ENCODE results near the gene ATP8A1.
A peak's percentile ranks its signal among the peaks of the same experiment; 100 is the strongest.

The ATP8A1 gene

GRCh38 chr4:42515156-42515884 lies 141.6 kb downstream of the ATP8A1 start:
- no peaks in the 10 kb centered on the region for H3K4me1 ChIP-seq
- H3K4me3 ChIP-seq: no peak overlapping the region
- H3K27me3 ChIP-seq (ENCODE audit: low read depth): no peaks in the 10 kb centered on the region
- H3K36me3 ChIP-seq (replicated peaks): no peaks in the 10 kb centered on the region
- H3K9me3 ChIP-seq: no peaks in the 10 kb centered on the region
- in situ Hi-C loops (cut with MboI; ENCODE audit: low sequenced_read_pairs): loop anchor here (10.0 to 25.0 kb wide), 2 partner anchors 111 to 828 kb away; no protein-coding TSS in a partner anchor
- no peak for DNase-seq (ENCODE audit: low spot score in 2 of 2)

GRCh38 chr4:42513748-42514492 lies 143.0 kb downstream of the ATP8A1 start:
- in situ Hi-C loops (cut with MboI; ENCODE audit: low sequenced_read_pairs): loop anchor here (10.0 to 25.0 kb wide), 2 partner anchors 109 to 827 kb away; no protein-coding TSS in a partner anchor
- H3K4me3 ChIP-seq: no peak overlapping the region
- no peaks in the 10 kb centered on the region for H3K9me3 ChIP-seq
- no peaks in the 10 kb centered on the region for H3K4me1 ChIP-seq
- no peaks in the 10 kb centered on the region for H3K27me3 ChIP-seq (ENCODE audit: low read depth)
- H3K36me3 ChIP-seq (replicated peaks): no peaks in the 10 kb centered on the region
- no peak for DNase-seq (ENCODE audit: low spot score in 2 of 2)

DNA sequence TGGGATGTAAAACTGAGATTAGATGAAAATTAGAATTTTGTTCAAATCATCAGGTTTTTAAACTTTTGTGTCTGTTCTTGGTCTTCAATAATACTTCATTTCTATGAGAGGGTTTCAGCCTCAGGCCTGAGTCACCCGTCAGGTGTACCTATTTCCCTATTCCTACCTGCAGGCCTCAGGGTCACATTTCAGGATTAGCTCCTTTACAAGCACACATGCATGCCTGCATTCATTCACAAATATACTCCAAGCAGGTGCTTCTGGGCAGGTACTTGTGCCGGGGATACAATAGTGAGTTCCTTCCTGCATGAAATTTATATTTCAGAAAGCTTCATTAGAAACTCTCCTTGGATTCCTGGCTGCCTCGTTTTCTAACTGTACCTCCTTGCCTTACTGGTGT lies 144.7 kb downstream of the ATP8A1 start:
- in situ Hi-C loops (cut with MboI; ENCODE audit: low sequenced_read_pairs): loop anchor here (10.0 to 25.0 kb wide), 2 partner anchors 107 to 825 kb away; no protein-coding TSS in a partner anchor

DNA sequence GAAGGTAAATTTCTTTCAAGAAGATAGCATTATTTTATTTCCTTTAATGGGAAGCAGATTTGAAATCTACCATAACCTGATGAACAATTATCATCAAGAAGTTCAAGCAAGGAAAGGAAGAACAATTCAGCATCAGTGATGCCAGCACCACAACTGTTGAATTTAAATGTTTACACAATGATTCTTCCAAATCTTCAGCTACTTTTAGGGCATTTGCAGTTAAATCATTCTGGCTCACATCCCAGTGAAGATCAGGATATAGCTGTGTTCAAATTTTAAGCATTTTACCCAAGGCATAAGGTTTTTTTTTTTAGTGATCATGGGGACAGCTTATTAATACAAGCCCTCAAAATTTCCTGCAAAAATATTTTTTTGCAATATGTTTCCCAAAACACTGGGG lies 146.7 kb downstream of the ATP8A1 start:
- DNase-seq (ENCODE audit: low spot score in 2 of 2): no peak
- Histone ChIP-seq H3K4me1 (no peaks in the 10 kb centered on the region), H3K27me3 (ENCODE audit: low read depth) (no peaks in the 10 kb centered on the region), H3K36me3 (replicated peaks) (0 out of 2 replicates have a peak, but pooled peaks cover 2% of the 10 kb centered on the region), H3K4me3 (no peak overlapping the region), H3K9me3 (no peaks in the 10 kb centered on the region)
- in situ Hi-C loops (cut with MboI; ENCODE audit: low sequenced_read_pairs): loop anchor here (10.0 to 25.0 kb wide), 2 partner anchors 105 to 823 kb away; no protein-coding TSS in a partner anchor

More for the DNA sequence above, 144.7 kb downstream of the ATP8A1 start:
- no peaks in the 10 kb centered on the region for H3K27me3 ChIP-seq (ENCODE audit: low read depth)
- H3K4me3 ChIP-seq: no peak overlapping the region
- no peaks in the 10 kb centered on the region for H3K4me1 ChIP-seq
- no peaks in the 10 kb centered on the region for H3K36me3 ChIP-seq (replicated peaks)
- no peak for DNase-seq (ENCODE audit: low spot score in 2 of 2)
- H3K9me3 ChIP-seq: no peaks in the 10 kb centered on the region

- no peaks in the 10 kb centered on the region for H3K9me3 ChIP-seq
- H3K4me3 ChIP-seq: no peak overlapping the region
- in situ Hi-C loops (cut with MboI; ENCODE audit: low sequenced_read_pairs): loop anchor here (25.0 kb wide), 1 partner anchor 815 kb away; no protein-coding TSS in a partner anchor
- 0 out of 2 replicates have a peak, but pooled peaks cover under 1% of the 10 kb centered on the region for H3K36me3 ChIP-seq (replicated peaks)
- H3K27me3 ChIP-seq (ENCODE audit: low read depth): no peaks in the 10 kb centered on the region
- DNase-seq (ENCODE audit: low spot score in 2 of 2): no peak
- no peaks in the 10 kb centered on the region; the same call in 1 of the 2 replicates for H3K4me1 ChIP-seq
Measured at GRCh38 chr4:42501624-42502401, 155.1 kb downstream of the ATP8A1 start.

DNA sequence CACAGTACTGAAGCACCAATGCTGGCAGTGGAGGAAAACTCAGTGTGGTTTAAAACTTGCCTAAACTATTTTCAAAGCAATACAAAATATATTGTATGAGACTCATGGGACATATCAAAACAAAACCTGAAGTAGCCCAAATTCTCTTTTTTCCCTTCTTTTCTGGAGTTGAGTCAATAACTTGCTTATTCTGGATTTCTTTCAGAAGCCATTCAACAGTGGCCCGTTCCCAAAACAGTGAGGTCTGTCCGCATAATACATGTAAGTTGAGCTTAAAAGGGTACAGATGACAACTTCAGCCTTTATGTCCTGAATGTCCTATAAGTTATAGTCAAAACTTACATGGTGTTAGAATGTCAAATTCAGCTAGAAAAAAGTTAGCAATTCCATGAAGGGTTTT lies 158.9 kb downstream of the ATP8A1 start:
- H3K4me1 ChIP-seq: no peaks in the 10 kb centered on the region; the same call in 1 of the 2 replicates
- H3K4me3 ChIP-seq: no peak overlapping the region
- in situ Hi-C loops (cut with MboI; ENCODE audit: low sequenced_read_pairs): no loop called here
- H3K36me3 ChIP-seq (replicated peaks): no peaks in the 10 kb centered on the region
- no peaks in the 10 kb centered on the region for H3K9me3 ChIP-seq
- DNase-seq (ENCODE audit: low spot score in 2 of 2): no peak
- H3K27me3 ChIP-seq (ENCODE audit: low read depth): no peaks in the 10 kb centered on the region

DNA sequence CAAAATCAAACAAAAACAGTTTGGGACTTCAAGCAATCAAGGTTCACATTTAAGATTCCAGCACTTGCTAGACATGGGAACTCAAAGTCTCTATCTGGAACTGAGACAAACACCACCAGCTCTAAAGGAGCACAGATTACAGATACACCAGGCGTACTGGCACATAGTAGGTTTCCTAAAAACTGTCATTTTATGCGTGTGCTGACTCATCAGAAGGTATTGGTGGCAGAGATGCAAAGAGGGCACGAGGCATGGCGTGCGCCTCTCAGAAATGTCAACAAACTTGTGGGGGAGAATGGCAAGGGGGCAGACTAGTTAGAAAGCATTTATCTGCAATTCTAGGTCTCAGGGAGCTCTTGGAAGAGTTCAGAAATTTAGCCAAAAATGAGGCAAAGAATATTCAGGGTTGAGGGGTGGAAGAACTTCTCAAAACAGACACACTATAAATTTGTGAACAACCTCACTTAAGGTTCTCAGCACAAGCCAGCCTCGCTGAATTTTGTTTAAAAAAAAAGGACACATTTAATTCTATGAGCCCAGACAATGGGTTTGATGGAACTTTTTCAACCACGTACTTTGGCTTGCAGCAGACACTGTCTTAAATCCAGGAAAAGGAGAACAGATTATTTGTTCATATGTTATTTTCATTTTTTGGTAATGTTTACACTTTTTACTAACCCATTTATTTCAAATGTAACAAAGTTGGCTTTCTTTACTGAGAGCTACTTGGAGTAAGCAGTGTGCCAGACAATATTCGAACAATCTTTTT lies 159.6 kb downstream of the ATP8A1 start:
- no peak for DNase-seq (ENCODE audit: low spot score in 2 of 2)
- in situ Hi-C loops (cut with MboI; ENCODE audit: low sequenced_read_pairs): no loop called here

DNA sequence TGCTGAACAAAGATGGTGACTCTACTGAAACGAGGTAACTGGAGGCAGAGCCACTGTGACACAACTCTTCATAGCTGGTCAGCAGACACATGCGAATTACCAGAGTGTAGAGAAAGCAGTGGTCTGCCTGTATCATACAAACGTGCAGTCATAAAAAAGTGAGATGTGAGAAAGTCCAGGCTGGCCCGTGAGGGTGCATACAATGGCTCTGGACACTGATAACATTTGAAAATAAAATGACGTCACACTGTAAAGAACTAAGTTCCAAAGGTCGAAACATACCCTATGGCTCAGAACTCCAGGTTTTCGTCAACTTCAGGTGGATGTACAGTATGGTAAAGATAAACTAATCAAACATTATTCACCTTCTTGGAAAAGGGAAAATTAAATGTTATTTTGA lies 163.9 kb downstream of the ATP8A1 start:
- Histone ChIP-seq H3K27me3 (ENCODE audit: low read depth) (no peaks in the 10 kb centered on the region), H3K4me1 (no peaks in the 10 kb centered on the region), H3K4me3 (no peak overlapping the region), H3K9me3 (no peaks in the 10 kb centered on the region), H3K36me3 (replicated peaks) (no peaks in the 10 kb centered on the region)
- DNase-seq (ENCODE audit: low spot score in 2 of 2): no peak
- in situ Hi-C loops (cut with MboI; ENCODE audit: low sequenced_read_pairs): no loop called here

More for the DNA sequence above, 159.6 kb downstream of the ATP8A1 start:
- Histone ChIP-seq H3K27me3 (ENCODE audit: low read depth) (no peaks in the 10 kb centered on the region), H3K4me1 (no peaks in the 10 kb centered on the region; the same call in 1 of the 2 replicates), H3K4me3 (no peak overlapping the region), H3K9me3 (no peaks in the 10 kb centered on the region), H3K36me3 (replicated peaks) (no peaks in the 10 kb centered on the region)

DNA sequence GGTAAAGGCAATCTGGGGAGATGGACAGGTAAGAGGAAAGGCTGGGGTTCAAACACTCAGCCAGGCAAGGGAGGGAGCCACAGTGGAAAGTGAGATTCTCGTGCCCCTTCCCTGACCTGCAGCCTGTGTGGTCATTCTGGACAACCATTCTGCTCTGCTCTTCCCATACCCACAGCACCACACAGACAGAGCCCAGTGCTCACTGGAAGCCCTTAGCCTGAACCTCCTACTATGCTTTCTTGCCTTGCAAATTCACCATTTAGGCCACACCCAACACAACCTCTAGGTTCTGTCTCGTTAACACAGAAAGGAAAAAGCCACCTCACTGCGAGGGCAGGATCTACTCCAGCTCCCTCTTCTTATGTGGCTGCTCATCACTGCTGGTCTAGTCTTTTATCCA lies 166.9 kb downstream of the ATP8A1 start:
- no peak for DNase-seq (ENCODE audit: low spot score in 2 of 2)
- Histone ChIP-seq H3K36me3 (replicated peaks) (no peaks in the 10 kb centered on the region), H3K27me3 (ENCODE audit: low read depth) (no peaks in the 10 kb centered on the region), H3K4me1 (peaks cover 24% of the 10 kb centered on the region), H3K9me3 (no peaks in the 10 kb centered on the region), H3K4me3 (no peak overlapping the region)
- in situ Hi-C loops (cut with MboI; ENCODE audit: low sequenced_read_pairs): no loop called here

DNA sequence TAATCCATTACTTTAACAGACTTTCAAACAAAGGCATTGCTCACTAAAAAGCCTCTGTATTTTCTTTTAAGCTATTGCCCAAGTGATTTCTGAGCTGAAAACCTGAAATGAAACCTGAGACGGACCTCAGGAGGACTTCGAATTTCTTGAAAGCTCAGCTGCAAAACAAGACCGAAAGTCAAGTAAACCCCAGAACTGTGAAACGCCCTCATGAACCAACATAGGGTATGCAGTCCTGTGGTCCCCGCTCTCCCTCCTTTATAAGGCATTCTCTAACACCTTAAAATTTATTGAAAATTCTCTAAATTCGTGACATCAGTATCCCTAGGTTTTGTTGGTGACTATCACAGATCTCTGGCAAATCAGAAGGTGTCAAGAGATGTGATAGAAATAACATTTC lies 167.8 kb downstream of the ATP8A1 start:
- no peaks in the 10 kb centered on the region for H3K27me3 ChIP-seq (ENCODE audit: low read depth)
- no peak for DNase-seq (ENCODE audit: low spot score in 2 of 2)
- H3K4me1 ChIP-seq: peaks cover 32% of the 10 kb centered on the region
- no peaks in the 10 kb centered on the region for H3K9me3 ChIP-seq
- in situ Hi-C loops (cut with MboI; ENCODE audit: low sequenced_read_pairs): no loop called here
- H3K36me3 ChIP-seq (replicated peaks): no peaks in the 10 kb centered on the region
- H3K4me3 ChIP-seq: no peak overlapping the region

- no peaks in the 10 kb centered on the region for H3K9me3 ChIP-seq
- H3K4me3 ChIP-seq: no peak overlapping the region
- peaks cover 37% of the 10 kb centered on the region for H3K4me1 ChIP-seq
Measured at GRCh38 chr4:42488554-42488953, 168.4 kb downstream of the ATP8A1 start.

DNA sequence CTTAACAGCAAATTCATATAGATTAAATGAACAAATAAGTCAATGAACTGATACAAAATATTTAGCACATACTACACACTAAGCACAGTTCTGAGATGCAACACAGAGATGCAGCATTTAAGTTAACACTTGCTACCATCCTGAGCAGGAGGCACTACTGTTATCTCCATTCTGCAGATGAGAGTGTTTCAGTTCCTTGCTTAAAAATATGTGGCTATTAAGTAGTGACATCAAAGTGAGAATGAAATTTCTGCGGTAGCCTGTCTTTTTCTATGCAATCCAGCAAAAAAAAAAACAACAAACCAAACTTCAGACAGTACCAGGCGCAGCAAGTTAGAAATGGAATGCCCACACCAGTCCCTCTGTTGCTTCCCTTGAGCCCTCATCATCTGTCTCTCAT lies 168.8 kb downstream of the ATP8A1 start:
- DNase-seq (ENCODE audit: low spot score in 2 of 2): no peak
- H3K4me1 ChIP-seq: peaks cover 39% of the 10 kb centered on the region

More at GRCh38 chr4:42488554-42488953, 168.4 kb downstream of the ATP8A1 start:
- no peaks in the 10 kb centered on the region for H3K27me3 ChIP-seq (ENCODE audit: low read depth)
- DNase-seq (ENCODE audit: low spot score in 2 of 2): no peak
- H3K36me3 ChIP-seq (replicated peaks): no peaks in the 10 kb centered on the region
- in situ Hi-C loops (cut with MboI; ENCODE audit: low sequenced_read_pairs): no loop called here

GRCh38 chr4:42487230-42487629 lies 169.7 kb downstream of the ATP8A1 start:
- Histone ChIP-seq H3K4me3 (no peak overlapping the region), H3K27me3 (ENCODE audit: low read depth) (no peaks in the 10 kb centered on the region), H3K36me3 (replicated peaks) (no peaks in the 10 kb centered on the region), H3K4me1 (peaks cover 48% of the 10 kb centered on the region), H3K9me3 (no peaks in the 10 kb centered on the region)
- peak in 1 of 2 experiments; percentile 86 for DNase-seq (ENCODE audit: low spot score in 2 of 2)
- in situ Hi-C loops (cut with MboI; ENCODE audit: low sequenced_read_pairs): no loop called here

More for the DNA sequence above, 168.8 kb downstream of the ATP8A1 start:
- H3K9me3 ChIP-seq: no peaks in the 10 kb centered on the region
- no peak overlapping the region for H3K4me3 ChIP-seq
- no peaks in the 10 kb centered on the region for H3K36me3 ChIP-seq (replicated peaks)
- in situ Hi-C loops (cut with MboI; ENCODE audit: low sequenced_read_pairs): no loop called here
- no peaks in the 10 kb centered on the region for H3K27me3 ChIP-seq (ENCODE audit: low read depth)
